ENCODE results near the gene TRPC4AP.
A peak's percentile ranks its signal among the peaks of the same experiment; 100 is the strongest.

Gene TRPC4AP

GRCh38 chr20:34967421-34967820 is 125.2 kb downstream of the TRPC4AP start:
- no peak for DNase-seq

GRCh38 chr20:34965051-34965450 is 127.6 kb downstream of the TRPC4AP start:
- DNase-seq: no peak

- no peak for DNase-seq
Measured at GRCh38 chr20:34964486-34964885, 128.1 kb downstream of the TRPC4AP start.

GRCh38 chr20:34956751-34957472 is 135.7 kb downstream of the TRPC4AP start:
- DNase-seq: no peak

GRCh38 chr20:34956041-34956458 is 136.6 kb downstream of the TRPC4AP start:
- no peak for DNase-seq

GRCh38 chr20:34955231-34956040 is 137.2 kb downstream of the TRPC4AP start, which contains the start of the genes GSS and MYH7B:
TSS of gene GSS (minus strand) at chr20:34955806. CDS start at chr20:34951852, 3,954 bp downstream.
TSS of gene MYH7B (plus strand) at chr20:34955868. CDS start at chr20:34978006, 22,138 bp downstream.
- peak; percentile 94 to 97 for DNase-seq

GRCh38 chr20:34954904-34955230 is 137.7 kb downstream of the TRPC4AP start:
- DNase-seq: peak in 1 of 2 donors; percentile 1

GRCh38 chr20:34953960-34954359 is 138.6 kb downstream of the TRPC4AP start:
- DNase-seq: no peak

- no peak for DNase-seq
Measured at GRCh38 chr20:34952671-34953070, 139.9 kb downstream of the TRPC4AP start.
